Uterus (tissue), 2 donors: ENCODE results near the gene GDI1.

ENCODE experiments used
- POLR2A ChIP-seq, 2 donors: fragments of 450-650 bp; IDR thresholded peaks; one replicate each; pipeline ENCODE4 v1.6.1; 2016; ENCODE audit warnings: antibody characterized with exemption in 2 of 2, mild to moderate bottlenecking in 1 of 2, moderate library complexity in 1 of 2
- TF ChIP-seq, protein P1 (sequence below), 4 experiments: fragments of 200-600 bp in 2 of 4; fragments of 450-650 bp in 2 of 4; sonication (generic) in 2 of 4; IDR thresholded peaks; one replicate each; pipeline ENCODE4 v1.5.1; 2016 to 2019; ENCODE audit warnings: antibody characterized with exemption in 4 of 4, mild to moderate bottlenecking in 2 of 4, moderate library complexity in 1 of 4

DNA sequence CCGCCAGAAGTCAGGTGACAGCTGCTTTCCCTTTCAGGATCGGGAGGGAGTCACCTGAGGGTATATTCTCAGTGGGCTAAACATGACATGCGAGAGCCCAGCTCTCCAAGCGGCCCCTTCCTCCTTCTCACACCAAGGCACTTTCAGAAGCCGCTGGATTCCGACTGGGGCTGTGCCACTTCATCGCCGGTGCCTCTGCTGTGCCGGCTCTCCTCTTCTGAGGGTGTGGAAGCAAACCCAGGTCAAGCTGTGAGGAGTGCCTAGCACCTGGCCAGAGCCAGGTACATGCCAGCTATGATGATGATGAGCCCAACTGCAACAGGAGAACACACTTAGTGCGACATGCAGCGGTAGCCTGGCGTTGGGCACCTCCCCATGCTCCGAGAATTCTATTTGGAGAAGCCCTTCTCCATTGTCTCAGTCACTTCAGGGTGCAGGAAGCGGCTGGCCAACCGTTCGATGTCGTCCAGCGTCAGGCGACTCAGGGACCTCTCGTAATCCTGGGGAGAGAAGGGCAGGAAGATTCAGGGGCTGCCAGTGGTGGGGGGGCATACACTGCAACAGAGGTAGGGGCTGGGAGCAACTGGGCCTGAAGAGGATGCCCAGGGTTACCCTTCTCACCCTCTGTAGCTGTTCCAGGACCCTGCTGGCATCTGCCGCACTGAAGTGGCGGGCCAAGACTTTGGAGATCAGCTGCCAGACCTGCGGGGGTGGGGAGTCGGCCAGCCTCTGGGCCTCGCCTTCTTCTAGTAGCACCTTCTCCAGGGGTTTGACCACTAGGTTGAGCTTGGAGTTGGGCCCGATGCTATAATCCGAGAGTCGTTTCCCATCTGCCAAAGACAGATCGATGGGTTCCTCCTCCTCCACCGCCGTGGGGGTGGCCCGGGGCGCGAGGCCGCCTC is 48.4 kb downstream of the GDI1 start:
- TF ChIP-seq, protein P1, sequence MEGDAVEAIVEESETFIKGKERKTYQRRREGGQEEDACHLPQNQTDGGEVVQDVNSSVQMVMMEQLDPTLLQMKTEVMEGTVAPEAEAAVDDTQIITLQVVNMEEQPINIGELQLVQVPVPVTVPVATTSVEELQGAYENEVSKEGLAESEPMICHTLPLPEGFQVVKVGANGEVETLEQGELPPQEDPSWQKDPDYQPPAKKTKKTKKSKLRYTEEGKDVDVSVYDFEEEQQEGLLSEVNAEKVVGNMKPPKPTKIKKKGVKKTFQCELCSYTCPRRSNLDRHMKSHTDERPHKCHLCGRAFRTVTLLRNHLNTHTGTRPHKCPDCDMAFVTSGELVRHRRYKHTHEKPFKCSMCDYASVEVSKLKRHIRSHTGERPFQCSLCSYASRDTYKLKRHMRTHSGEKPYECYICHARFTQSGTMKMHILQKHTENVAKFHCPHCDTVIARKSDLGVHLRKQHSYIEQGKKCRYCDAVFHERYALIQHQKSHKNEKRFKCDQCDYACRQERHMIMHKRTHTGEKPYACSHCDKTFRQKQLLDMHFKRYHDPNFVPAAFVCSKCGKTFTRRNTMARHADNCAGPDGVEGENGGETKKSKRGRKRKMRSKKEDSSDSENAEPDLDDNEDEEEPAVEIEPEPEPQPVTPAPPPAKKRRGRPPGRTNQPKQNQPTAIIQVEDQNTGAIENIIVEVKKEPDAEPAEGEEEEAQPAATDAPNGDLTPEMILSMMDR (IDR thresholded peaks at IDR 0.05): no peak
- TF ChIP-seq POLR2A (IDR thresholded peaks at IDR 0.05): no peak
